ENCODE results near the gene MICAL2. TPM values are rescaled to one million over a fixed set of nuclear protein-coding genes. Genes with fewer than 3 reads are reported as not detected.

The MICAL2 gene
- total RNA-seq, 4 donors from 2014 or later: 109 to 197 (median 183) TPM

DNA sequence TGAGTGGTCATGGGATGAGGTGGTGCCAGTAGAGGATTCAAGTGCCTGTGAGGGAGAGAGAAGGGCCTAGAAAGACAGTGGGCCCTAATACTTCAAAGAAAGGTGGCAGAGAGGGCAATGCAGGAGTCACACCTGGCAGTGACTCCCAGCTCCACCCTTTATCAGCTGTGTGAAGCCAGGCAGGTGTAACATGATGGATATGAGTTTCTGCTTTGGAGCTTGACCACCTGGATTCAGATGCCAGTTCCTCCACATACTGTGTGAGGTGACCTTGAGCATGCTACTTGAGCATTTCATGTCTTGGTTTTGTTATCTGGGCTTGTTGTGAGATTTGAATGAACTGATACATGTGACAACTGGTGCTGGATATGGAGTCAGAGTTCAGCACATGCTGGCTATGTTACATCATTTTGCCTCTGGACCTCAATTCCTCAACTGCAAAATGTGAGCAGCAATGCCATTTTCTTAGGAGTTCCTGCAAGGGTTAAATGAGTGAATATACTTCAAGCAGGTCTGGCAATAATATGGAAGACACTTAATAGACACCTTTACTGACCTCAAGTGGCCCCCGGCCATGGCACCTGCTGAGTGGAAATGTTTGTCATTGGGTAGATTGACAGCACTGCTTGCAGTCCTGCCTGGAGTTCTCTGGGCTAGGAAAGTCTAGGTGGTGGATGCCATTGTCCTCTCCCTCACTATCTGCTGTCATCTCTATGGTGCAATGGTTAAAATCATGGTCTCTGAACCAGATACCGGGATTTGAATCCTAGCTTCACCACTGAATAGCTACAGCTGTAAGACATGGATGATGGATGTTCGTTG, 83.3 kb downstream of the MICAL2 start:
- TF ChIP-seq POLR2A (IDR thresholded peaks at IDR 0.05) (no peak), CTCF (IDR thresholded peaks at IDR 0.05) (no peak)
- Histone ChIP-seq H3K27ac (no peak overlapping the region), H3K36me3 (no peaks in the 10 kb centered on the region)

DNA sequence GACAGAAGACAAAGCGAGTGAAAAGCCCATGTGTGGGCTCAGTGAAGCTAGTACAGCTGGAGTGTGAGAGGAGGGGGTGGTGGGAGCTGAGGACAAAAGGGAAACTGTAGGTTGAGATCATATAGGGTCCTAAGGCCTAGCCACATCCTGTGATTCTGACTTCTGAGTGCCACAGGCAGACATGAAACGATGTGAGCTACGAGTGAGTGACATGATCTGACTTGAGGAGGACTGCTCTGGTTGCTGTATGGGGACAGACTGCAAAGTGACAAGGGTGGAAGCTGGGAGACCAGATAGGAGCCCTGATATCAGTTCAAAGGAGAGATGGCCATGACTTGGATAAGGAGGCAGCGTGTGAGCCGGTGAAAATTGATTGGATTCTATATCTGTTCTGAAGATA, 85.4 kb downstream of the MICAL2 start:
- Histone ChIP-seq H3K36me3 (no peaks in the 10 kb centered on the region), H3K27ac (peak overlapping the region; percentile 18 to 71 (median 50)), H3K4me3 (peak overlapping the region in 2 of 4 donors; percentile 9 to 25), H3K4me1 (peaks cover 0 to 27% (median 0%) of the 10 kb centered on the region in 4 donors), H3K9me3 (no peaks in the 10 kb centered on the region), H3K27me3 (no peaks in the 10 kb centered on the region)
- no peak for TF ChIP-seq POLR2A (IDR thresholded peaks at IDR 0.05)
- no peak for TF ChIP-seq CTCF (IDR thresholded peaks at IDR 0.05)
- DNase-seq: peak in 2 of 3 donors; percentile 39 to 57

More for the DNA sequence above, 83.3 kb downstream of the MICAL2 start:
- Histone ChIP-seq H3K9me3 (no peaks in the 10 kb centered on the region), H3K4me3 (no peak overlapping the region), H3K4me1 (peaks cover 0 to 9% (median 0%) of the 10 kb centered on the region in 4 donors), H3K27me3 (no peaks in the 10 kb centered on the region)
- no peak for DNase-seq

- Histone ChIP-seq H3K9me3 (no peaks in the 10 kb centered on the region), H3K36me3 (no peaks in the 10 kb centered on the region), H3K4me1 (peaks cover 0 to 31% (median 0%) of the 10 kb centered on the region in 4 donors), H3K27ac (peak overlapping the region; percentile 18 to 71 (median 50)), H3K27me3 (no peaks in the 10 kb centered on the region), H3K4me3 (peak overlapping the region in 3 of 4 donors; percentile 9 to 25 (median 13))
- TF ChIP-seq POLR2A (IDR thresholded peaks at IDR 0.05) (no peak), CTCF (IDR thresholded peaks at IDR 0.05) (no peak)
- DNase-seq: no peak
Observed at GRCh38 chr11:12196308-12196707, 85.9 kb downstream of the MICAL2 start.

DNA sequence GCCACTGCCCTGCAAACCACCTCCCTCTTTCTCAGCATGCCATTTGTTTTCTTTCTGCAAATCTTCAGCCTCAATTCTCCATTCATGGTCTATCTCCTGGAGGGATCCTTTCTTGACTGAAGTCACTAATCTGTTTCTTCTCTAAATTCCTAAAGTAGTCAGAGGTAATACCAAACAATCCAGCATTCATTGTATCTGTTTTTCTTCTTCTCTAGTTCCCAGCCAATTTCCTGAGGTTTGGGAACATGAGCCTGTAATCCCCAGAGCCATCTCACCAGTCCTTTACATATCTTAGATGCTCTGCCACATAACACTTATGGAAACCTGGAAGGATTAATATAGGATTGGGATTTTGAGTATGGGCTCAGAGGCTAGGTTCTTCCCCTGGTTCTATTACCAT, 86.5 kb downstream of the MICAL2 start:
- DNase-seq: no peak
- Histone ChIP-seq H3K4me3 (peak overlapping the region in 1 of 4 donors; percentile 13), H3K36me3 (no peaks in the 10 kb centered on the region), H3K27me3 (no peaks in the 10 kb centered on the region), H3K27ac (peak overlapping the region; percentile 16 to 56 (median 30)), H3K9me3 (no peaks in the 10 kb centered on the region), H3K4me1 (peaks cover 0 to 31% (median 0%) of the 10 kb centered on the region in 4 donors)
- no peak for TF ChIP-seq CTCF (IDR thresholded peaks at IDR 0.05)
- TF ChIP-seq POLR2A (IDR thresholded peaks at IDR 0.05): no peak

GRCh38 chr11:12198251-12199222, 88.1 kb downstream of the MICAL2 start:
- DNase-seq: no peak
- TF ChIP-seq CTCF (IDR thresholded peaks at IDR 0.05) (no peak), POLR2A (IDR thresholded peaks at IDR 0.05) (no peak)
- H3K4me1 ChIP-seq: peaks cover 0 to 31% (median 0%) of the 10 kb centered on the region in 4 donors
- no peak overlapping the region for H3K4me3 ChIP-seq
- no peaks in the 10 kb centered on the region for H3K9me3 ChIP-seq
- H3K27me3 ChIP-seq: no peaks in the 10 kb centered on the region
- no peaks in the 10 kb centered on the region for H3K36me3 ChIP-seq
- H3K27ac ChIP-seq: peak overlapping the region in 2 of 4 donors; percentile 10 to 25
